IMR-90 (cell line): Measurements from ENCODE around the gene ZBED4.

Experiments used
- CTCF ChIP-seq: conservative IDR thresholded peaks from 2 replicates; pipeline ENCODE4 v1.5.1; 2012; ENCODE audit warnings: mild to moderate bottlenecking, low read depth, low read length, improper control_type of control experiment
- RAD21 ChIP-seq: IDR thresholded peaks from 2 replicates; pipeline ENCODE4 v1.6.1; 2012; ENCODE audit warnings: low read length, improper control_type of control experiment
- RFX5 ChIP-seq: IDR thresholded peaks from 2 replicates; pipeline ENCODE4 v1.8.0; 2012; ENCODE audit warnings: low read depth, mild to moderate bottlenecking, low read length, moderate library complexity

DNA sequence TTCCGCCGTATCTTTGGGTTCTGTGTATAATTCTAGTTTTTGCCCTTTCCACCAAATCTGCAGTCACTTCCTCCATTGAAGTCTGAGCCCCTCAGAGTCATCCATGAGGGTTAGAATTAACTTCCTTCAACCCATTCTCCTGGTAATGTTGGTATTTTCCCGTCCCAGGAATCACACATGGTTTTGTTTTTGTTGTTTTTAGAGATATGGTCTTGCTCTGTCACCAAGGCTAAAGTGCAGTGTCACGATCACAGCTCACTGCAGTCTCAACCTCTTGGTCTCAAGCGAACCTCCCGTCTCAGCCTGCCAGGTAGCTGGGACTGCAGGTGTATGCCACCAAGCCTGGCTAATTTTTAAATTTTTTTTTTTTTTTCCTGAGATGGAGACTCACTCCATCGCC lies 18.7 kb downstream of the ZBED4 start:
- TF ChIP-seq RFX5 = no peak
- TF ChIP-seq CTCF = no peak
- TF ChIP-seq RAD21 = no peak
